HG03342 (cell line): ENCODE results near the gene SMTNL1.

Experiments
- ATAC-seq: cut with Tn5 transposase; IDR thresholded peaks from one replicate; pipeline ENCODE4 v1.9.1; 2021; ENCODE audit warnings: mild to moderate bottlenecking, moderate library complexity; ENCODE audit not compliant: unreplicated experiment

The SMTNL1 gene

DNA sequence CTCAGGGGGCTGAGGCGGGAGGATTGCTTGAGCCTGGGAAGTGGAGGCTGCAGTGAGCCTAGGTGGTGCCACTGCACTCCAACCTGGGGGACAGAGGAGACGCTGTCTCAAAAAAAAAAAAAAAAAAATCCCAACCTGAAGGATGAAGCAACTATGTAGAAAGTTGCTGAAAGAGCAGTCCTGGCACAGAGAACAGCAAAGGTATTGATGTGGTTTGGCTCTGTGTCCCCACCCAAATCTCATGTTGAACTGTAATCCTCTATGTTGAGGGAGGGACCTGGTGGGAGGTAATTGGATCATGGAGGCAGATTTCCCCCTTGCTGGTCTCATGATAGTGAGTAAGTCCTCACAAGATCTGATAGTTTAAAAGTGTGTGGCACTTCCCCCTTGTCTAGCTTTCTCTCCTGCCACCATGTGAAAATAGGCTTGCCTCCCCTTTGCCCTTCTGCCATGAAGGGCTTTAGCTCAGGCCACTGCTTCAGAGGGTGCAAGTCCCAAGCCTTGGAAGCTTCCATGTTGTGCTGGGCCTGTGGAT is 49.4 kb downstream of the SMTNL1 start:
- no peak for ATAC-seq

DNA sequence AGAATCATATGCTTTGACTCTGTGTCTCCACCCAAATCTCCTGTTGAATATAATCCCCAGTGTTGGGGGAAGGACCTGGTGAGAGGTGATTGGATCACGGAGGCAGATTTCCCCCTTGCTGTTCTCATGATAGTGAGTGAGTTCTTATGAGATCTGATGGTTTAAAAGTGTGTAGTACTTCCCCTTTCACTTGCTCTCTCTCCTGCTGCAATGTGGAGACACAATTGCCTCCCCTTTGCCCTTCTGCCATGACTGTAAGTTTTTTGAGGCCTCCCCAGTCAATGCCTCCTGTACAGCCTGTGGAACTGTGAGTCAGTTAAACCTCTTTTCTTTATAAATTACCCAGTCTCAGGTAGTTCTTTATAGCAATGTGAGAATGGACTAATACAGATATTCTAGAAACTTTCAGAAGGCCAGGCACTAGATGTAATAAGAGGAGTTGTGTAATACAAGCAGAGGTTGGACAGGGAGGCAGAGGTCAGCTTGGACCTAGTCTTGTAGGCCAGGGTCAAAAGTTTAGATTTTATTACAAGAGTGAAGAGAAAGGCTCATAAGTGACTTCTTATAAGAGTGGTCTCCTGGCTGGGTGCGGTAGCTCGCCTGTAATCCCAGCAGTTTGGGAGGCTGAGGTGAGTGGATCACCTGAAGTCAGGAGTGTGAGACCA is 50.8 kb downstream of the SMTNL1 start:
- no peak for ATAC-seq

DNA sequence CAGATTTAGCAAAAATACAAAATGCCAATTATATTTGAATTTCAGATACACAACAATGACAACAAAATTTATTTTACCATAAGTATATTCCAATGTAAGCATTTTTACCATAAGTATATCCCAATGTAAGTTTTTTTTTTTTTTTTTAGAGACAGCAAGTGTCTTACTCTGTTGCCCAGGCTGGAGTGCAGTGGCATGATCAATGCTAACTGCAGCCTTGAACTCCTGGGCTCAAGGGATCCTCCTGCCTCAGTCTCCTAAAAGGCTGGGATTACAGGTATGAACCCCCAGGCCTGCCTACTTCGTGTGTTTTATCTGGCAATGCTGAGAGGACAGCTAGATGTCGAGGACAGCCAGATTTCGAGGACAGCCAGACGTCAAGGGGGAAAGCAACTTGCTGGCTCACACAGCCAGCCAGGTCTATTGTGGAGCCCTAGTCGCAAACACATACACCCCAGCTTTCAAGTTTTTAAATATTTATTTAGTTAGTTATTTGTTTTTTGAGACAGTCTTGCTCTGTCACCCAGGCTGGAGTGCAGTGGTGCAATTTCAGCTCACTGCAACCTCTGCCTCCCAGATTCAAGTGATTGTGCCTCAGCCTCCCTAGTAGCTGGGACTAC is 59.0 kb downstream of the SMTNL1 start:
- no peak for ATAC-seq

DNA sequence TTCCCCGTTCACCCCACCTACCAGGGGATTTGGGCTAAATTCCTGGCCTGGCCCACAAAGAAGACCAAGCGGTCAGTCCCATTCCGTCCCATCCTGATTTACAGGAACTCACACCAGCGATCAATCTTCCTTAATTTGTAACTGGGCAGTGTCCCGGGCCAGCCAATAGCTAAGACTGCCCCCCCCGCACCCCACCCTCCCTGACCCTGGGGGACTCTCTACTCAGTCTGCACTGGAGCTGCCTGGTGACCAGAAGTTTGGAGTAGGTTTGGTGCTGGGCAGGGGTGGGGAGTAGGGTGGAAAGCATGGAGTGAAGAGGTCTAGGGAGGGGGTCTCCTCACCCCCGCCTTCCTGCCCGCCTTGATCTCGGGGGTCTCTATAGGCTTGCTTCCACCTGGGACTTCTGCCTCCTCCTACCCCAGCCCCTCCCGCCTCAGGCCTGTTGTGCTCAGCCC is 60.1 kb downstream of the SMTNL1 start, which contains the start of gene SERPING1:
SERPING1 (plus strand) TSS at position 225 of the 455 bp plus-strand sequence. CDS start 586 bp downstream, outside the sequence.
- no peak for ATAC-seq

DNA sequence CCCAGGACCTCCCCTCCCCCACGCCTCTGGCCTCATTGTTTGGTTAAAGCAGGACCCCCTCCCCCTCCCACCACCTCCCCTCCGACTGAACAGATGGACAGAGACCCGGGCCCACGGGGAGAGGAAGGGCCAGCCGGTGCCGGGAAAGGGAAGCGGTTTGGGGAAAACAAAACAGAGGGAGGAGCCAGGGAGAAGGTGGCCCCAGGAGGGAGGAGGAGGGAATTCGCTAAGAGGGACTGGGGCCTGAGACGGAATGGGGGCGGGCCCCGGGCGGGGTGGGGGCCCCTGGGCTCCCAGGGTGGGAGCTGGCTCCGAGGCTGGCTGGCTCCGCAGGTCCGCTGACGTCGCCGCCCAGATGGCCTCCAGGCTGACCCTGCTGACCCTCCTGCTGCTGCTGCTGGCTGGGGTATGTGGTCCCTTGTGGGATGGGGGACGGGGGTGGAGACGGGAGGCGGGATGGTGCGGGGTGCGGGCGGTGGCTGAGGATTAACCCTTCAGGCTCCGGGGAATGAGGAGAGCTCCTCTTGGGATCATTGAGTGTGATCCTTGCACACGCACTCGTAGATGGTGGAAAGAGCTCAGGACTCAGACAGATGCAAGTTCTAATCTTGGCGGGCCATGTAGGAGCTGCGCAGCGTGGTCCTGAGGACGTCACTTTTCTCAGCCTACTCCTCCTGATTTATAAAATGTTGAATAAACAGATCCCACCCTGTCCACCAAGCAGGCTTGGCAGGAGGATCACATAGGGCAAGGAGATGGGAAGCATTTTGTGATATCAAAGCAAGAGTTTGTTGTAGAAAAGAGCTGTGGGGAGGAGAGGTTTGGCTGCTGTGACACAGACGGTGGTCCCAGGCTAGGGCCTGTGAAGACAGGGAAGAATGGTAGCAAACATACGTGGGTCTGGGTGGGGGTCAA is 60.8 kb downstream of the SMTNL1 start:
- no peak for ATAC-seq

DNA sequence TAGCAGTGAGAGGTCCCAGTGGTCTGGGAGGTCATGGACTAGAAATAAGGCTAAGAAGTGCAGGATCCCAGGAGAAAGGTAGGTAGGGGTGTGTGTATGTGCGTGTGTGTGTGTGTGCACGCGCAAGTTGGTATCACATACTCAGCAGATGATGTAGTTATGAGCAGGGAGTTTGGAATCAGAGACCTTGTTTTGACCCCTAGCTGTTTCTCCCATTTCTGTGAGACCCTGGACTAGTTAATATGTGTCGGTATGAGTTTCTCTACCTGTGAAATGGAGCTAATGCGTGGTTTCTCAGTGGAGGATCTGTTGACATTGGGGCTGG is 61.4 kb downstream of the SMTNL1 start:
- ATAC-seq, result no peak

DNA sequence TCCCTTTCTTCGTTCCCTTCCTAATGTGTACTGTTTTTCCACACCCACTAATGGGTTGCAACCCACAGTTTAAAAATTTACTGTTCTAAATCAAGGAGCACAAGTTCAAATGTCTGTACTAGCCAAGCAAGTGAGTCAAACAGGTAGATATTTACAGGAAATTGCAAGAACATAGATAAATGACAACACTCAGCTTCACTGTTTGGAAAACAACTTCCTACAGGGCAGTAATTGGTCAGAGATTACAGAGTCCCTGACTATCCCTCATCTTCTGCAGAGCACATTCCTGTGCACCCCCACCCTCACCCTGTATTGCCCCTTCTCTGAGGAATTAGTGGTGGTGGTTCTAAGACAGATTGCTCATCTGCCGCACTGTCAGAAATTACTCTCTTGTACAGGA is 62.0 kb downstream of the SMTNL1 start:
- no peak for ATAC-seq
